ENCODE data around the gene TAPT1. TPM values are rescaled to one million over a fixed set of nuclear protein-coding genes. Genes with fewer than 3 reads are reported as not detected.

The TAPT1 gene
- total and polyA plus RNA-seq, 4 donors, result 7.0 to 56.8 (median 35.7) TPM

GRCh38 chr4:16111533-16111932 lies 114.7 kb downstream of the TAPT1 start:
- DNase-seq (no peak), ATAC-seq (ENCODE audit: low FRiP score) (no peak)
- Histone ChIP-seq H3K36me3 (ENCODE audit: control insufficient read depth in 1 of 2, insufficient read depth in 2 of 2, low read length in 1 of 2) (no peaks in the 10 kb centered on the region), H3K4me1 (ENCODE audit: control insufficient read depth in 1 of 2, insufficient read depth in 2 of 2, low read length in 2 of 2) (no peaks in the 10 kb centered on the region), H3K4me3 (ENCODE audit: low read length in 2 of 2) (no peak overlapping the region), H3K27me3 (ENCODE audit: control insufficient read depth in 1 of 2, insufficient read depth in 2 of 2, low read length in 1 of 2) (no peaks in the 10 kb centered on the region), H3K27ac (ENCODE audit: low read depth in 1 of 2, low read length in 2 of 2) (no peak overlapping the region), H3K9me3 (ENCODE audit: control insufficient read depth, low read length) (no peaks in the 10 kb centered on the region)
- intact Hi-C loops (cut with DNase I), result no loop called here
- WGBS, 2 donors, result 93 to 95% methylated on average over 5 of the region's 5 CpGs

DNA sequence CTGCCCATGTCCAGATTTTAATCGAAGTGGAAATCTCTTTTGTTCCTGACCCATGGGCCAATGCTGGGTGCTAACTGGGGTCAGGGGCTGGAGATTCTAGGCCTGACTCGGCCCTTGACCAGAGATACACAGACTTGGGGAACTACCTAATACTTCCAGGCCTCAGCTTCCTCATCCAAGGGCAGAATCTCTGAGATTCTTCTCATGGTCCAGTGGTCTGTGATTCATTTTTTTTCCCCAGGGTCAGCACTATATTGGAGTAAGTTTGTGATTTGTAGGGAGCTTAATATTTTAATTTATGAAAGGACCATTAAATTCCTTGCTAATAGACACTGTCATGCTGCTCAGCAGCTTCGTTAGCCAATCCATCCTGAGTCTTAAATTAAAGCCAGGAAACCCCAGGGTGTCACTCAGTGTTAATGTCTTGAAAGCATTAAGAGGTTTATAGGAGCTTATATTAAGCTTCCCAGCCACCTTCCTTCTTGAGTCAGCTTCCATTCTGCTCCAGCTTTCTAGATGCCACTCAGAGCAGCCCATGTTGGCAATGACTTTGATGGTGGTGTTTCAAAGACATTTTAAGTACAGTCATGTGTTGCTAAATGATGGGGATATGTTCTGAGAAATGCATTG lies 115.5 kb downstream of the TAPT1 start:
- ATAC-seq (ENCODE audit: low FRiP score) (no peak), DNase-seq (no peak)
- H3K4me1 ChIP-seq (ENCODE audit: control insufficient read depth in 1 of 2, insufficient read depth in 2 of 2, low read length in 2 of 2), result no peaks in the 10 kb centered on the region
- H3K9me3 ChIP-seq (ENCODE audit: control insufficient read depth, low read length), result no peaks in the 10 kb centered on the region
- no peaks in the 10 kb centered on the region for H3K27me3 ChIP-seq (ENCODE audit: control insufficient read depth in 1 of 2, insufficient read depth in 2 of 2, low read length in 1 of 2)
- no peaks in the 10 kb centered on the region for H3K36me3 ChIP-seq (ENCODE audit: control insufficient read depth in 1 of 2, insufficient read depth in 2 of 2, low read length in 1 of 2)
- no peak overlapping the region for H3K27ac ChIP-seq (ENCODE audit: low read depth in 1 of 2, low read length in 2 of 2)
- WGBS, 2 donors, result 86 to 91% methylated on average over 3 of the region's 3 CpGs
- no peak overlapping the region for H3K4me3 ChIP-seq (ENCODE audit: low read length in 2 of 2)
- intact Hi-C loops (cut with DNase I), result no loop called here

Other genes starting within 250 kb of the TAPT1 start
- 10 to 100 TPM in 1 of 2 donors, 1 to 10 TPM in 1; 8.0 to 28.9 TPM for gene PROM1, start 142.4 kb downstream of the TAPT1 start, total RNA-seq
- 1 to 10 TPM; 4.1 to 4.4 TPM for gene PROM1, start 142.4 kb downstream of the TAPT1 start, polyA plus RNA-seq

All from aorta (tissue), 5 donors.